Lower leg skin (tissue), 4 donors: ENCODE results near the gene MXI1. TPM values are rescaled to one million over a fixed set of nuclear protein-coding genes. Genes with fewer than 3 reads are reported as not detected.
A peak's percentile ranks its signal among the peaks of the same experiment; 100 is the strongest.

Experiments
- DNase-seq, 2 donors: peaks; one replicate each; pipeline ENCODE4 v3.0.0-alpha.2; 2019; ENCODE audit warnings: low spot score in 2 of 2
- H3K4me3 ChIP-seq: fragments of 200-600 bp; sonication (generic); 2 replicates; pipeline ENCODE4 v1.5.1; 2017; ENCODE audit warnings: mild to moderate bottlenecking, low read depth; ENCODE audit not compliant: poor library complexity, severe bottlenecking
- POLR2A ChIP-seq, 2 donors: fragments of 450-650 bp; IDR thresholded peaks; one replicate each; pipeline ENCODE4 v1.6.1; 2016 to 2017; ENCODE audit warnings: antibody characterized with exemption in 2 of 2, mild to moderate bottlenecking in 1 of 2, moderate library complexity in 1 of 2
- WGBS, 2 donors: methylation state at CpG; one replicate each; pipeline ENCODE4 v1.1.5; 2018; 5-methylcytosine and 5-hydroxymethylcytosine counted together
- intact Hi-C: fragments of 100-400 bp; cut with DNase I; formaldehyde crosslinking; loops from one replicate; pipeline ENCODE4 v1.15.0; 2023; ENCODE audit warnings: low total_unique reads
- total RNA-seq, 4 donors: library from RNA; depleted of rRNA; stranded (reverse); fragments of >200 nt; gene quantifications; one replicate each; pipeline ENCODE4 v1.1.0, GENCODE V29; 2016
- TF ChIP-seq, protein P1 (sequence below), 3 donors: fragments of 450-650 bp; IDR thresholded peaks; one replicate each; pipeline ENCODE4 v1.5.1; 2016; ENCODE audit warnings: antibody characterized with exemption in 3 of 3, mild to moderate bottlenecking in 3 of 3, moderate library complexity in 2 of 3

Gene MXI1
- total RNA-seq, 4 donors from 2014 or later = 83.9 to 112 (median 99.3) TPM

DNA sequence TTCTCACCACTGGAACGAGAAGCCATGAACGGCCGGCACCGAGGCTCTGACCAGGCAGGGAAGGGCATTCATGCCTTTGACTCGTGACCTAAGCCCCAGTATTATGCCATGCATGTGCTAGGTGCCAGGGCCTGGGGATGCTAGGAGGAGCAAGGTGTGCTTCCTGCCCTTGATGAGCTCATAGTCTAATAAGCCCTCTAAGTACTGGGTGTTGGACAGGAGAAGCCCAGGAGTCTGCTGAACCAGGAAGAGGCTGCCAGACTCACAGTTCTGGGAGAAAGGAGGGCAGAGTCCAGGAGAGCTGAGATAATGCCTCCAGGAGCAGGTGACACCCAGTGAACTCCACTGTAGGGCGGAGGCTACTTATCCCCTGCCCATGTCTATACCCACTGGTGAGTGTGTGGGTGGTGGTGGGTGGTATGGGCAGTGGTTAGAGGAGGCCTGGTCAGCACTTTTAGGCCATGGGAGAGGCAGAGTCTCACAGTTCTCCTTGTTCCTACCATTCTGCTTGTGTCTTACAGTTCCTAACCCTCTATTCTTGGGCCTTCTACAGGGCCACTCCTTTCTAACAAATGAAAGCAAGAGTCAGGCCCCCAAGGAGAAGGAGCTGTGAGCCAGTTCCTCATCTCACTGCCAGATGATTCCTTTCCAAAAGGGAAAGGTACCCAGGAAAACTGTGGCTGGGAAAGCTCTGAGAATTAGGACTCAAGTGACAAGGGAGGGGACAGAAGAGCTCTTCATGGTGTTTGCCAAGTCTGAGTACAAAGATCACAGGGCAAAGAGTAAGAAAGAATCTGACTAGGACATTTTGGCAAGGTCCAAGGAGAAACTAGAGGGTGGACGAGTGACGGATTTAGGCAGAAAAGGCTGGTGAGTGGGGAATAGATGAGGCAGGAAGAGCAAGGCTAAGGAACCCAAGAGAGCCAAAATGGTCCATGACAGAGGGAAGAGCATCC, 3.6 kb upstream of the MXI1 start:
- WGBS, 2 donors = 86 to 92% methylated on average over 8 of the region's 8 CpGs
- TF ChIP-seq, protein P1, sequence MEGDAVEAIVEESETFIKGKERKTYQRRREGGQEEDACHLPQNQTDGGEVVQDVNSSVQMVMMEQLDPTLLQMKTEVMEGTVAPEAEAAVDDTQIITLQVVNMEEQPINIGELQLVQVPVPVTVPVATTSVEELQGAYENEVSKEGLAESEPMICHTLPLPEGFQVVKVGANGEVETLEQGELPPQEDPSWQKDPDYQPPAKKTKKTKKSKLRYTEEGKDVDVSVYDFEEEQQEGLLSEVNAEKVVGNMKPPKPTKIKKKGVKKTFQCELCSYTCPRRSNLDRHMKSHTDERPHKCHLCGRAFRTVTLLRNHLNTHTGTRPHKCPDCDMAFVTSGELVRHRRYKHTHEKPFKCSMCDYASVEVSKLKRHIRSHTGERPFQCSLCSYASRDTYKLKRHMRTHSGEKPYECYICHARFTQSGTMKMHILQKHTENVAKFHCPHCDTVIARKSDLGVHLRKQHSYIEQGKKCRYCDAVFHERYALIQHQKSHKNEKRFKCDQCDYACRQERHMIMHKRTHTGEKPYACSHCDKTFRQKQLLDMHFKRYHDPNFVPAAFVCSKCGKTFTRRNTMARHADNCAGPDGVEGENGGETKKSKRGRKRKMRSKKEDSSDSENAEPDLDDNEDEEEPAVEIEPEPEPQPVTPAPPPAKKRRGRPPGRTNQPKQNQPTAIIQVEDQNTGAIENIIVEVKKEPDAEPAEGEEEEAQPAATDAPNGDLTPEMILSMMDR (IDR thresholded peaks at IDR 0.05) = no peak
- TF ChIP-seq POLR2A (IDR thresholded peaks at IDR 0.05) = no peak
- no peak for DNase-seq
- intact Hi-C loops = no loop called here
- H3K4me3 ChIP-seq = no peak overlapping the region

DNA sequence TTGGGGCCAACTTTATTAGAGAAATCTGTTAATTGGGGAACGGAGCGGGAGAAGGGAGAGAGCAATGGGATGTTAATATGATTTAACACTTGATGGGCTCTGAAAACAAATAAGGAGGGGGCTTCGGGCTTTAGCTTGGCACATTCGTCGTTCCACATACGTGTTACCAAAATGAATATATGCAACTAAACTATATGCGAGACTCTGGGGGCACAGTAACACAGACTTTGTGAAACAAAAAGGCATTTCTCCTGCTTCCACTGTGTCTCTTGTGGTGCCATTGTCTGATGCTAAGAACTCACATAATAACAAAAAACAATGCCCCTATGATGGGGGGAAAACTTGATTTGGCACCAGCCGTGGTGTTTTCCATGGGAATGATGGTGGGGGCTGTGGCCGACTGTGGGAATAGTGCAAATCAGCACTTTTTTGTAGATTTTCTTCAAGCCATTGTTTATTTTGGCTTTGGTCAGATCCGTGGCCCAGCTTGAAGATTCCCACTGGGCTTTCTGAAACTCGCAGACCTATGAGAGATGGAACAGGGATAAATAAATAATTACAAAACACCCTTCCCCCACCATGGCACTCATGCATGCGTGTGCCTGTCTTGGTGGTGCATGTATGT, 2.2 kb upstream of the MXI1 start:
- DNase-seq = peak in 1 of 2 donors; percentile 56
- WGBS, 2 donors = 88% methylated on average over 12 of the region's 12 CpGs
- no peak overlapping the region for H3K4me3 ChIP-seq
- intact Hi-C loops = no loop called here
- no peak for TF ChIP-seq POLR2A (IDR thresholded peaks at IDR 0.05)
- TF ChIP-seq, protein P1 (IDR thresholded peaks at IDR 0.05) = no peak

DNA sequence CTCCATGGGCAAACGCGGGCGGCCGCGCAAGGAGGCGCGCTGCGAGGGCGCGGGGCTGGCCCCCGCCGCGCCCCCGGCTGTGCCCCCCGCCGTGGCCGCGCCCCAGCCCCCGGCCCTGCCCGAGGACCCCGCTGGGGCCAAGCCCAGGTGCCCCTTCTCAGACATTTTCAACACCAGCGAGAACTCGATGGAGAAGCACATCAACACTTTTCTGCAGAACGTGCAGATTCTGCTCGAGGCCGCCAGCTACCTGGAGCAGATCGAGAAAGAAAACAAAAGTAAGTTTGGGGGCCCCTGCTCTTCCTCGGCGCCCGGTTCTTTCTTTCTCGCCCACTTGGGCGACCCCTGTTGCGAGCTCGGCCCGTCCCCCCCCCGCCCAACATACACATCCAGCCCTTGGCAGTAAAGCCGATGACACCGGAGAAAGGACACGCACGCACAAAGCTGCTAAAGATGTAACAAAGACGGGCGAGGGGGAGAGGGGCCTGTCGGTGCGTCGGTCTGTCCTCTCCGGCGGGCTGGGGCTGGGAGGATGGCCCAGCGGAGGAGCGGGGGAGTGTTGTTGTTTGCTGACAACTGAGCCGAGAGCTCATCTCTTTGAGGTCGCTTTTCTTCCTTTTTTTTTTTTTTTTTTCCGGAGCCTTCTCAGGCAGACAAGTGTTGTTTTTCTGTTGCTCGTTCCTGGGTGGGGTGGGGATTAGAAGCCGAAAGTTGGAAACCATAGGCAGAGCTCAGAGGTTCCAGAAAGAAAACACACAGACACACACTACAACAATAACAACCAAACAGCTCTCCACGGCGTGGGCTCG, 604 bp downstream of the MXI1 start:
- intact Hi-C loops = no loop called here
- H3K4me3 ChIP-seq = peak overlapping the region; percentile 35
- DNase-seq = peak; percentile 42 to 91
- TF ChIP-seq, protein P1 (IDR thresholded peaks at IDR 0.05) = no peak
- TF ChIP-seq POLR2A (IDR thresholded peaks at IDR 0.05) = no peak
- 0 to 1% methylated on average over 33 to 38 of the region's 57 CpGs for WGBS, 2 donors

DNA sequence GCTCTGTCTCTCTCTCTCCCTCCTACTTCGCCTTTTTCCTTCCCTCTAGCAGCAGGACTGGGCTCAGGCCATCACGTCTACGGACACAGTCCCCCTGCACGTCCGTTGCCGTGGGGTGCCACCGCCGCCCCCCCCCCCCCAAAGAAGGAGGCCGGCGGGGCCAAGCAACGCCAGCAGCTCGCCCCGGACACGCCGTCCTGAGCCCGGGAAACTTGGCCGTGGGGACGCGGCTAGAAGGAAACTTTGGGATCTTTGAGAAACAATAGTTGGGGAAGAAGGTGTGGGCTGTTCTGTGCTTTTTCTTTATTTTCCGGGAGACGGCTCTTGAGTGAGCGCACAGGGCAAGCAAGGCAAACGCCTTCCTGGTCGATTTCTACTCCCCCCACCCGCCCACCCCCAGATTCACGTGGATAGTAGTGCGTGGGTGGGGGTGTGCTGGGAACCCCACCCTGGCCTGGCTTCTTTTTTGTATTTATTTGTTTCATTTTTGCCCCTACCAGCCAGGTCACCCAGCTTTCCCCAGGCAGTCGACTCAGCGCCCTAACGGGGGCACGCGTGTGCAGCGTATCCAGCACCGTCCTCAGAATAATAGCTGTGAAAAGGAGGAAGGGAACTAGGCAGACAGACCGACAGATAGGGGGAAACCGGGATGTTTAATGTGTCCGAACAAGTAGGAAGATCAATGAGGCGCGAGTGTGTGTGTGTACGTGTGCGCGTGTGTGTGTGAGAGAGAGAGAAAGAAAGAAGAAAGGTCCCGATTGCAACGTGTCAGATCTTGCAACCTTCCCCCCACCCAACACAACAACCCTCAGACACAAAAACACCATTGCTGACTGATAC, 1.4 kb downstream of the MXI1 start:
- TF ChIP-seq, protein P1 (IDR thresholded peaks at IDR 0.05) = no peak
- TF ChIP-seq POLR2A (IDR thresholded peaks at IDR 0.05) = no peak
- peak overlapping the region; percentile 55 for H3K4me3 ChIP-seq
- peak in 1 of 2 donors; percentile 87 for DNase-seq
- intact Hi-C loops = no loop called here
- WGBS, 2 donors = 0% methylated on average over 41 to 44 of the region's 44 CpGs

DNA sequence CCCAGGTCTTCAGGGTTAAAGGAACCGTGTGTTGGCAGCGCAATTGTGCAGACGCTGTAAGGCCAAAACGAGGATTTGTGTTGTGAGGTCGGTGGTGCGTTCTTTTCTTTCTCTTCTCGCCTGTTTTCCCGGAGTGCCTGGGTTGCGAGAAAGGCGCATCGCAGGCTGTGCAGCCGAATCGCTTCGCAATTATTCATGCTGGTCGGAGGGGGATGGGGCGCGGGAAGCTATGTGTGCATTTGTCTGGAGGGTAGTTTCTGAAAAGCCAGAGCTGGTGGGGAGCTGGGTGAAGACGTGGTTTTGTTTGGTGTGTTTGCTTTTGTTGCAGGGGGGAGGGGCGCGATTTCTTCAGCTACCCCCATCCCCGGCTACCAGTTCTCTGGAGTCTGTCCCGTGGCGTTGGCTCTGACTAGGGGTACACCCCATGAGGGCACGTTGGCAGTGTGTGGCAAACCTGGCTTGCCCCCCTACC, 2.1 kb downstream of the MXI1 start:
- intact Hi-C loops = no loop called here
- TF ChIP-seq, protein P1 (IDR thresholded peaks at IDR 0.05) = no peak
- TF ChIP-seq POLR2A (IDR thresholded peaks at IDR 0.05) = no peak
- DNase-seq = peak; percentile 62 to 94
- peak overlapping the region; percentile 55 for H3K4me3 ChIP-seq
- 0% methylated on average over 23 to 24 of the region's 24 CpGs for WGBS, 2 donors
